Aorta (tissue), 5 donors: ENCODE results near the gene FOXD4. TPM values are rescaled to one million over a fixed set of nuclear protein-coding genes. Genes with fewer than 3 reads are reported as not detected.
"Not testable (repeated sequence)": the region's sequence is repeated elsewhere in the genome, so short reads cannot be mapped to it uniquely, and the experiment has no call there.

ENCODE experiments used
- ATAC-seq: fragments of 200-7000 bp; cut with Tn5 transposase; one replicate; pipeline ENCODE4 v1.9.1; 2022; ENCODE audit warnings: moderate library complexity; ENCODE audit not compliant: low FRiP score
- DNase-seq, 2 donors: peaks; one replicate each; pipeline ENCODE4 v3.0.0-alpha.2; 2020
- H3K27ac ChIP-seq, 2 donors: one replicate each; pipeline ENCODE4 v1.5.1; 2013; ENCODE audit warnings: low read length in 2 of 2, mild to moderate bottlenecking in 2 of 2, moderate library complexity in 2 of 2, control low read depth in 1 of 2, inconsistent platforms in 1 of 2, low read depth in 1 of 2
- H3K27me3 ChIP-seq, 2 donors: one replicate each; pipeline ENCODE4 v1.6.1; 2013; ENCODE audit warnings: control low read depth in 1 of 2, low read length in 1 of 2, mild to moderate bottlenecking in 1 of 2, moderate library complexity in 1 of 2; ENCODE audit not compliant: insufficient read depth in 2 of 2, control insufficient read depth in 1 of 2
- H3K36me3 ChIP-seq, 2 donors: one replicate each; pipeline ENCODE4 v1.6.1; 2013; ENCODE audit warnings: control low read depth in 1 of 2, low read length in 1 of 2, mild to moderate bottlenecking in 1 of 2; ENCODE audit not compliant: insufficient read depth in 2 of 2, control insufficient read depth in 1 of 2
- H3K4me1 ChIP-seq, 2 donors: one replicate each; pipeline ENCODE4 v1.6.1; 2013; ENCODE audit warnings: low read length in 2 of 2, control low read depth in 1 of 2, mild to moderate bottlenecking in 1 of 2, moderate library complexity in 1 of 2; ENCODE audit not compliant: insufficient read depth in 2 of 2, control insufficient read depth in 1 of 2
- H3K4me3 ChIP-seq, 2 donors: one replicate each; pipeline ENCODE4 v1.5.1; 2013; ENCODE audit warnings: low read length in 2 of 2, control low read depth in 1 of 2, mild to moderate bottlenecking in 1 of 2
- H3K9me3 ChIP-seq: one replicate; pipeline ENCODE4 v1.6.1; 2013; ENCODE audit warnings: mild to moderate bottlenecking, low read length; ENCODE audit not compliant: control insufficient read depth
- WGBS, 2 donors: extraction: QIAGEN DNeasy Blood & Tissue Kit; methylation state at CpG; one replicate each; pipeline ENCODE4 v1.1.7; 2013; 5-methylcytosine and 5-hydroxymethylcytosine counted together
- intact Hi-C, 2 donors: fragments of 100-400 bp; cut with DNase I; formaldehyde crosslinking; loops; one replicate each; pipeline versions ENCODE4 v1.14.2 to v1.15.0; 2022
- polyA plus RNA-seq, 2 donors: library from polyadenylated mRNA; stranded (reverse); fragments of 200-250 nt; gene quantifications; one replicate each; pipeline ENCODE4 v1.2.3, GENCODE V29; 2013
- total RNA-seq, 2 donors: library from RNA; stranded (reverse); fragmentation: NEBNext Ultra II Directional; extraction: Animal tissue kit (Norgen Biotek cat#: 25700); gene quantifications; one replicate each; pipeline ENCODE4 v1.2.1, GENCODE V29; 2021
- donor health status: healthy with polysubstance abuse.
- donor health status: Bipolar disorder and iron deficiency.
- donor health status: DM: no; HTN: no; CAD: no.
- donor health status: DM: no; HTN: no; CAD: no.
- donor health status: DM: yes; HTN: yes; CAD: no.

The FOXD4 gene
- total and polyA plus RNA-seq, 4 donors: 0.27 TPM; not detected in 3

GRCh38 chr9:82932-83689, 35.1 kb downstream of the FOXD4 start:
- ATAC-seq, intact Hi-C loops, H3K36me3 ChIP-seq, H3K4me1 ChIP-seq, H3K27ac ChIP-seq, DNase-seq, H3K9me3 ChIP-seq, H3K4me3 ChIP-seq, H3K27me3 ChIP-seq: not testable (repeated sequence)
- 87 to 90% methylated on average over 28 to 31 of the region's 31 CpGs for WGBS, 2 donors

- H3K4me1 ChIP-seq, H3K9me3 ChIP-seq, H3K36me3 ChIP-seq, H3K4me3 ChIP-seq, ATAC-seq, intact Hi-C loops, H3K27ac ChIP-seq, H3K27me3 ChIP-seq, DNase-seq: not testable (repeated sequence)
- WGBS, 2 donors: 33 to 58% methylated on average over 3 of the region's 3 CpGs
Measured at GRCh38 chr9:78333-78732, 39.9 kb downstream of the FOXD4 start.

- H3K9me3 ChIP-seq, ATAC-seq, H3K4me1 ChIP-seq, intact Hi-C loops, H3K4me3 ChIP-seq, DNase-seq, H3K36me3 ChIP-seq, H3K27ac ChIP-seq, H3K27me3 ChIP-seq: not testable (repeated sequence)
- WGBS, 2 donors: 79% methylated on average over 3 of the region's 3 CpGs
Measured at GRCh38 chr9:76389-76788, 41.8 kb downstream of the FOXD4 start.

- ATAC-seq: peak; percentile 55
- WGBS, 2 donors: 13 to 14% methylated on average over 8 to 17 of the region's 18 CpGs
- intact Hi-C loops, H3K36me3 ChIP-seq, H3K4me3 ChIP-seq, H3K4me1 ChIP-seq, H3K27me3 ChIP-seq, DNase-seq, H3K9me3 ChIP-seq, H3K27ac ChIP-seq: not testable (repeated sequence)
Measured at GRCh38 chr9:73900-74525, 44.2 kb downstream of the FOXD4 start.

- H3K27ac ChIP-seq, H3K36me3 ChIP-seq, H3K4me1 ChIP-seq, H3K27me3 ChIP-seq, H3K9me3 ChIP-seq, intact Hi-C loops: not testable (repeated sequence)
- DNase-seq: peak; percentile 50 to 77
- peak overlapping the region in 1 of 2 donors; percentile 18 for H3K4me3 ChIP-seq
- peak; percentile 51 for ATAC-seq
- WGBS, 2 donors: 1 to 2% methylated on average over 72 to 109 of the region's 109 CpGs
Measured at GRCh38 chr9:73076-73899, 44.9 kb downstream of the FOXD4 start.

Other genes starting within 250 kb of the FOXD4 start
- 10 to 100 TPM; 12.8 to 14.0 TPM for gene WASHC1, start 89.0 kb downstream of the FOXD4 start, total RNA-seq
- gene WASHC1, start 89.0 kb downstream of the FOXD4 start, polyA plus RNA-seq: 10 to 100 TPM in 1 of 2 donors, 1 to 10 TPM in 1; 7.0 to 95.5 TPM
- gene ZNG1A, start 60.6 kb upstream of the FOXD4 start, total RNA-seq: 10 to 100 TPM; 30.0 to 34.5 TPM
- gene ZNG1A, start 60.6 kb upstream of the FOXD4 start, polyA plus RNA-seq: 10 to 100 TPM; 18.7 to 26.5 TPM
- gene DOCK8, start 96.4 kb upstream of the FOXD4 start, total RNA-seq: 10 to 100 TPM; 20.2 to 42.8 TPM
- gene DOCK8, start 96.4 kb upstream of the FOXD4 start, polyA plus RNA-seq: 1 to 10 TPM; 2.0 to 2.9 TPM